GM03348 (cell line): ENCODE results near the gene CDSN.

Source experiments
- DNase-seq: peaks from one replicate; pipeline ENCODE4 v3.0.0; 2012; ENCODE audit warnings: low spot score

The CDSN gene

DNA sequence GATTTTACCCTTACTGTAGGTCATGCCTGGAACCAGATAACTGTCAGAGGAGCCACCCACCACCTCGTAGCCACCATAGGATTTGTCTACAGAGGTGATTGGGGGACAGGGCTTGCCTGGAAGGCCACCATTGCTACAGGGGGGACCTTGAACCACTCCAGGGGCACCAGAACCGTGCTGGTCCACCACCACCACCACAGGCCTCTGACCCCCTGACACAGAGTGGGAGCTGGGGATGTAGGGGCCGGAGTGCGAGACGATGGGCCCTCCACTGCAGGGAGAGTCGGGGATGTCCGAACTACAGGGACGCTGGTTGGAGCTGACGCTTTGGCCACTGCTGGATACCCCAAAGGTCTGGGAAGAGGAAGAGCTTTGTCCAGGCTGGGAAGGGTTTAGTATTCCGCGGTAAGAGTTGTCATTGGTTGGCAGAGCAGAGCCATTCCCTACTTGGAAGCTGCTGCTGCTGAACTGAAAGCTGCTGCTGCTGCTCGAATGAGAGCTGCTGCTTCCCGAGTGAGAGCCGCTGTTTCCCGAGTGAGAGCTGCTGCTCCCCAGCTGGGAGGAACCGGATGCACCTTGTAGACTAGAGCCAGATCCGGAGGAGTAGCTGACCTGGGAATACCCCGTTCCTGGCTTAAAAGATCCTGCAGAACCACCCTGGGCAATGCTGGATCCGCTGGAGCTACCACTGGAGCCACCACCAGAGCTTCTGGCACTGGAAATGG is 3.4 kb downstream of the CDSN start:
- DNase-seq, result peak; percentile 31

DNA sequence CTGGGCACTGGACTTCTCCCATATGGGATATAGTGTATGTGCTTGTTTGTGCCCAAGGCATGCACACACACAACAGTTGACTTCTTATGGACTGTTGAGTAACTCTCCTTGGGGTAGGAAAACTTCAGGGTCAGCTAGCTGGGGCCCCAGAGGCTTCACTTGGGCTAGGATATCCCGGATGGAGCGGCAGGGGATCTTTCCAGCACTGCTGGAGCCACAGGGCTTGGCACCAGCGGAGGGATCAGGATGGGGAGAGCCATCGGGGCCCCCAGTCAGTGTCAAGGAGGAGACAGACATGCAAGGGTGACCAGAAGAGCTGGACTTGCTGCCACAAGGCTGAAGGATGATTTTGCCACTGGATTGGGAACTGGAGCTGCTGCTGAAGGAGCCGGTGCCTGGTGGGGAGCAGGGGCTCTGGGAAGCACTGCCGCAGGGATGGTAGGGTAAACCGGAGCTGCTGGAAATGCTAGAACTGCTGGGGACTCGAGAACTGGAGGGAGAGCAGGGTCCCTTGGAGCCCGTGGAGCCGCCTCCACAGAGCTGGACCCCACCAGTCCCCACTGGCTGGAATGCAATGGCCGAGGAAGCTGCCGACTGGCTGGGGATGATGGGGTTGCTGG is 4.2 kb downstream of the CDSN start:
- DNase-seq, result no peak

DNA sequence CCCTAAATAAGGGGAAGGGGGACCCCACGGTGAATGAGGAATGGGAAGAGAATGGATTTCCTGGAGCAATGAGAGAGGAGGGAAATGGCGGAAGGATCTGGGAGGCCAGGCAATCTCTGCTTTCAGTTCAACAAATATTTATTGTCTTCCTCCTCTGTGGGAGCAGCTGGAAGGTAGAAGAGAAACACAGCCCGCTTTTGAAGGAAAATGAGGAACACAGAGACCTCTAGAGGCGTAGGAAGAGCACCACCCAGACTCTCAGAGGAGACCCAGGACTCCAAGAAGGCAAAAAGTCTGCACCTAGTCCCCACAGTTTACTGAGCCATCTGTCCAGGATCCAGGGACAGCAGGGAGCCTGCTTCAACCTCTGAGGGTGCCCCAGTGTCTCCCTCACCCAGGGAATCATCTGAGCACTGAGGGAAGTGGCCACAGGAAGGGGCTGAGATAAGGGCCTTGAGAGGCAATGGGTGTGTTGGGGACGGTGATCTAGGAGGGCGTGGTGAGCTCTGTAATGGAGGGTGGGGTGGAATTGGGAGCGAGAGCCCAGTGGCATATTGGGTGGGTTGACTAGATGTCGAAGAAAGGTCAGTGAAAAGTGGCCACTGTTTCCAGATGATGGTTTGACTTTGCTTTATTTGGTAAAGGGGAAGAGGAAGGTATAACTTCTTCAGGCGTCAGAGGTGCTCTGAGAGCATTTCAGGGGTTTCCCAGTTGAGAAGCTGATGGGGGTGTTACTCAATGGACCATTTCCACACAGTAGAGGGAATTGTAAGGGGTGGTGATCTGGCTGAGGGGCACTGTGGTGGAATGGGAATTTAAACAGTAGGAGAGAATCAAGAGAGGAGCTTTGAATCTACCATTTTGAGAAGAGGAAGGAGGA is 5.0 kb downstream of the CDSN start:
- DNase-seq, result no peak

GRCh38 chr6:31114541-31114878 is 5.7 kb downstream of the CDSN start, which contains the start of gene PSORS1C1:
Gene PSORS1C1, plus strand, starts transcription at chr6:31114800. Its CDS starts 14,833 bp downstream, at chr6:31129633.
- peak; percentile 94 for DNase-seq

- DNase-seq, result peak; percentile 80
Measured at GRCh38 chr6:31113861-31114540, 6.2 kb downstream of the CDSN start.

- DNase-seq, result no peak
Measured at GRCh38 chr6:31112478-31112877, 7.8 kb downstream of the CDSN start, which contains the start of gene C6orf15. Gene C6orf15, minus strand, starts transcription at chr6:31112575. Its CDS starts 20 bp downstream, at chr6:31112555.

- DNase-seq, result no peak
Measured at GRCh38 chr6:31111712-31112111, 8.5 kb downstream of the CDSN start.

DNA sequence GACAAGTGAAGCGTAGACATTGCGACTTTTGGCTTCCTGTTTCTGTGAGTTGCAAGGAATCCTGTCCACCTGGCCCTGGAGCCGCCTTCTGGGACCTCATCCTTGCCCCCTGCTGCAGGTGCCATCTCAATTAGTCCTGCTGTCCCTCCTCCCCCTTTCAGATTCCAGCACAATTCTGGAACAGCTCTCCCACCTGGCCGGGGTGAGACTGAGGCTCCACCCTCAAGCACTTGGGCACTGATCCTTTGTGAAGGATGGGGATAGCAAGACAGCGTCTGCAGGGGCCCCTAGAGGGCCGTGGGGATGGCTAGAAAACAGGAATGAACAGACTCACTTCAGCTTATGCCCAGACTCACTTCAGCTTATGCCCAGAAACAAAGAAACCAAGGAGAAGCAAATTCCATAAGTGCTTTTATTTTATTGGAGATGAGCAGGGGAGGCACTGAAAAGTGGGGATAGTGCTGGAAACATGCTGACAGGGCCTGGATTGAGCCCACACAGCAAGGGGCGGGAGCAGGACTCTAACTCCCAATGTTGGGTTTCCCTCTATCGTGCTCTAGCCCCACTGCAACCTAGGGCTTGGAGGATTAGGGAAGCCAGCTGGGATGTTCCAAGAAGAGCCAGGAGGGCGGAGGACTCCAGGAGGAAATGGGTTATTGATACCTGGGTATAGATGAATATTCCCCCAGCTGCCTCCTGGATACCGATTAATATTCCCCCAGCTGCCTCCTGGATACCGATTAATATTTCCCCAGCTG is 9.2 kb downstream of the CDSN start:
- DNase-seq, result no peak

- no peak for DNase-seq
Measured at GRCh38 chr6:31107052-31107451, 13.2 kb downstream of the CDSN start.

DNA sequence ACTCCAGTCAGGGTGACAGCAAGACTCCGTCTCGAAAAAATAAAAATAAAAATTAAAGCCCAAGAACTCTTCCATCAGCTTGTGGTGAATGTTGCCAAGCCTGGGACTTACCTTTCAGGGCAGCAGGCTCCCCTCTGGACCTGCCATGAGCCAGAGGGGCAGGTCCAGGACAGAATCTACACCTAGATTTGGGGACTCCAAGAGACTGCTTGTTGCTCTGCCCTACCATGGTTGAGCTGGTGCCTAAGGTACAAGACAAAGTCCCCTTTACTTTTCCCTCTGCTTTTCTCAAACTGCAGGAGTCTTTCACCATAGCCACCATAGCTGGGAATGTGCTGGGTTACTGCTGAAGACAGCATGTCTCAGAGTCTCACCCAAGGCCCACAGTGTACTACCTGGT is 17.1 kb downstream of the CDSN start:
- DNase-seq, result no peak

GRCh38 chr6:31098449-31098938 is 21.8 kb downstream of the CDSN start:
- DNase-seq, result no peak

- DNase-seq, result no peak
Measured at GRCh38 chr6:31096656-31097055, 23.6 kb downstream of the CDSN start.

GRCh38 chr6:31096215-31096614 is 24.0 kb downstream of the CDSN start:
- no peak for DNase-seq

DNA sequence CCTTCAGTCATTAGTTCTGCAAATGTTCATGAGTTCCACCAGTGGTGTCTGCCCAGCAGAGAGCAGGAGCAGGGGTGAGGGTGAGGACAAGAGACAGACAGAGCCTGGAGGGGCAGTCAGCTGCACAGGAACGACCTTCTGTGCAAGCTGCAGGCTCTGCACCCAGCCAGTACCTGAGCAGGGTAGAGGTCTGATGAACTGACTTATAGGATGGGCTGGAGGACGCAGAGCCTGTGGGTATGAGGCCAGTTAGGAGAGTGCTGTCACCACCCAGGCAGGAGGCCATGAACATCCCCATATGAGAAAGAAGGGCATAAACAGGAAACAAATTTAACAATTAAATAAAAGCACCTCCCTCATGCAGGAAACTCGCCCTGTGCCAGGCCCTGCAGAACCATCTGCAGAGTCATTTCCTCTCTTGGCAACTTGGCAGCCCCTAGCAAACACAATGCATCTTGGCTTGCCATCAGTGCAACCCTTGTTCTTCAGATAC is 25.8 kb downstream of the CDSN start:
- DNase-seq, result no peak

DNA sequence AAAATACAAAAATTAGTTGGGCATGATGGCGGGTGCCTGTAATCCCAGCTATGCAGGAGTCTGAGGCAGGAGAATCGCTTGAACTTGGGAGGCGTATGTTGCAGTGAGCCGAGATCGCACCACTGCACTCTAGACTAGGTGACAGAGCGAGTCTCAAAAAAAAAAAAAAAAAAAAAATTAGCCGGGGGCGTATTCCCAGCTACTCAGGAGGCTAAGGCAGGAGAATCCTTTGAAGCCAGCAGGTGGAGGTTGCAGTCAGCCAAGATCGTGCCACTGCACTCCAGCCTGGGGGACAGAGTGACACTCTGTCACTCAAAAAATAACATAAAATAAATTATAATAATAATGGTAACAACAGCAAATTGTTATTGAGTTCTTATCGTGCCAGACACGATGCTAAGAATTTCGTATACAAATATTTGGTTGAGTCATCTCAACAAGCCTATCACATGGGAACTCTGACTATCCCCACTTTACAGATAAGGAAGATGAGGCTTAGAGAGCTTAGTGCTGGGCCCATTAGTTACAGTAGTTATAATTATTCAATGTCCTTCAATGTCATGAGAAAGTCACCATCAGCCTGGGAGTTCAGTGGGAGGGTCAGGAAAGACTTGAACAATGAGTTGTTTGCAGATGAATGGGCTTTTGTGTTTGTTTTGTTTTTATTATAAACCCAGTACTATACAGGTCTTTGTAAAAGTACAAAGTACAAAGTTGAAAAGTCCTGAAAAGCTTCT is 27.3 kb downstream of the CDSN start:
- DNase-seq, result no peak

- DNase-seq, result no peak
Measured at GRCh38 chr6:31092238-31092637, 28.0 kb downstream of the CDSN start.

GRCh38 chr6:31091680-31092079 is 28.6 kb downstream of the CDSN start:
- no peak for DNase-seq

GRCh38 chr6:31090973-31091364 is 29.3 kb downstream of the CDSN start:
- no peak for DNase-seq

GRCh38 chr6:31090275-31090972 is 29.8 kb downstream of the CDSN start:
- DNase-seq, result no peak
